GM18861 (cell line): ENCODE results near the gene SAT1.
"Not testable (repeated sequence)": the region's sequence is repeated elsewhere in the genome, so short reads cannot be mapped to it uniquely, and the experiment has no call there.

Experiments
- ATAC-seq: cut with Tn5 transposase; IDR thresholded peaks from one replicate; pipeline ENCODE4 v1.9.1; 2021; ENCODE audit not compliant: unreplicated experiment

Gene SAT1

DNA sequence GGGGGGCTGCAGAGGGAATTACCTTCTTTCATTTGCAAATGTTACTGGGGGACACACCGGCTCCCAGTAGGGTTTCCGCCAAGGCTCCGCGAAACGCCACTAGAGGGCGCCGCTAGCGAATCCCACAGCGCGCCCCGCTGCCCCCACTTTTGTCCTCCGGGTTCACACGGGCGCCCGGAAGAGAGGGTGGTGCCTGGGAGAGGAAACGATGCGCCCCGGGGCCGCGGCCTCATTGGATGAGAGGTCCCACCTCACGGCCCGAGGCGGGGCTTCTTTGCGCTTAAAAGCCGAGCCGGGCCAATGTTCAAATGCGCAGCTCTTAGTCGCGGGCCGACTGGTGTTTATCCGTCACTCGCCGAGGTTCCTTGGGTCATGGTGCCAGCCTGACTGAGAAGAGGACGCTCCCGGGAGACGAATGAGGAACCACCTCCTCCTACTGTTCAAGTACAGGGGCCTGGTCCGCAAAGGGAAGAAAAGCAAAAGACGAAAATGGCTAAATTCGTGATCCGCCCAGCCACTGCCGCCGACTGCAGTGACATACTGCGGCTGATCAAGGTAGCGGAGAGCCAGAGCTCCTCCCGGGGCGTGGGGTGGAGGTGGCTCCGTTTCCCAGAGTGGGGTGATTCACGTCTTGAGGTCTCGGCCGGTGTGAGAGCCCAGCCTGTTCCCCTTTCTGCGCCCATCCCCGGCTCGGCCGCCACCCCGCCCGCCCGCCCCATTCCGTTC lies at the start of gene SAT1:
SAT1 (plus strand) TSS at position 311 of the 726 bp plus-strand sequence; CDS start at position 490, 179 bp downstream.
- ATAC-seq: peak; percentile 58

DNA sequence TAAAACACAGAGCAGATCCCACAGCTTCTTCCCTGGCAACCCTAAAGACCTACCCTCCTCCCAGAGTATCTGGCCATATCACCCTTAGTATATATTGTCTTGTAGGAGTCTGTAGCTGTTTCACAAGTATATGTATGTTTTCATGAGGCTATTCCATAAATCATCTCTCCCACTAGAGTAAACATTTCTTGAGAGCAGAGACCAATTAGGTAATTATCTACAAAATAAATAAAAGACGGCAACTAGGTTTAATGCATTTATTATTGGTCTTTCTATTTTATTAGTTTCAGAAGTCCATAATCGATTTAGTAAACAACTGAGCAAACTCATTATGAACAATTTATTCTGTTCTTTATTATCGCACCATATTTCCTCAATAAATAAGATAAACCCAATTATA lies 46.9 kb upstream of the SAT1 start:
- ATAC-seq: no peak

DNA sequence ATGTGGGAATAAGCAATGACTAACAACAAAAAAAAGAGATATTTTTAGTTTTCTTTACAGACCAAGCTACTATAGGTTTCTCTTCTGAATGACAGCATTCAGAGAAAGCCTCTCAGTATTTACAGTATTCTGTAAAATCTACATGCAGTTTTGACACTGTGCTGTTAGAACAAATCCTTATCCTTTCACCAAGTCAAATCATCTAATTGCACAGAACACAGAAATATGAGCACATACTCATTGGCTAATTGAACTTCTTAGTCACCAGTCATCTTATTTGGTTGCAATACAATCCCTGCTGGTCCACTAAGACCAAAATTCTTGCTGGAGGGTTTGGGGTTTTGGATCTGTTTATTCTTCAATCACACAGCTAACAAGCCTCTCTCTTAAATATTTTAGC lies 45.6 kb upstream of the SAT1 start:
- ATAC-seq: no peak

DNA sequence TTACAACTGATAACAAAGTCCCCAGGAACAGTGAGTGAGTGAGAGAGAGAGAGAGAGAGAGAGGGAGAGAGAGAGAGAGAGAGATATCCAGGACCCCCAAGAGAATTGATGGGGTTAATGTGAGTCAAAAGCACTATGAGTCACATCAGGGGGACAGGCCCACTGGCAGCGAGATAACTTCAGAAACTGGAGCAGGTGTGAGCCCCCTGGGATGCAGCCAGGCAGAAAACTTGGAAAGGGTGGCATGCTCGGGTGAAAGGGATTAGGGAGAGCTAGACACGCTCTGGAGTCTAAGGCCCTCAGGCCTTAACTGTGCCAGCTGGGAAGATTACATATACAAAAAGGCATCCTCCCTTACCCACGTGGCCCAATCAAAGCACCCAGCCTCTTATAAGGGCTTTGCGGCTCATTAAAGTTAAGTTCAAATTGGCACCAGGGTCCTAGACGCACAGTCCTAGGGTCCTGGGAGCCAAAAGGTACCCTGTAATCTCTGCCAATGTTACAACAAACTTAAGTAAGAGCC lies 40.7 kb upstream of the SAT1 start:
- ATAC-seq: no peak

DNA sequence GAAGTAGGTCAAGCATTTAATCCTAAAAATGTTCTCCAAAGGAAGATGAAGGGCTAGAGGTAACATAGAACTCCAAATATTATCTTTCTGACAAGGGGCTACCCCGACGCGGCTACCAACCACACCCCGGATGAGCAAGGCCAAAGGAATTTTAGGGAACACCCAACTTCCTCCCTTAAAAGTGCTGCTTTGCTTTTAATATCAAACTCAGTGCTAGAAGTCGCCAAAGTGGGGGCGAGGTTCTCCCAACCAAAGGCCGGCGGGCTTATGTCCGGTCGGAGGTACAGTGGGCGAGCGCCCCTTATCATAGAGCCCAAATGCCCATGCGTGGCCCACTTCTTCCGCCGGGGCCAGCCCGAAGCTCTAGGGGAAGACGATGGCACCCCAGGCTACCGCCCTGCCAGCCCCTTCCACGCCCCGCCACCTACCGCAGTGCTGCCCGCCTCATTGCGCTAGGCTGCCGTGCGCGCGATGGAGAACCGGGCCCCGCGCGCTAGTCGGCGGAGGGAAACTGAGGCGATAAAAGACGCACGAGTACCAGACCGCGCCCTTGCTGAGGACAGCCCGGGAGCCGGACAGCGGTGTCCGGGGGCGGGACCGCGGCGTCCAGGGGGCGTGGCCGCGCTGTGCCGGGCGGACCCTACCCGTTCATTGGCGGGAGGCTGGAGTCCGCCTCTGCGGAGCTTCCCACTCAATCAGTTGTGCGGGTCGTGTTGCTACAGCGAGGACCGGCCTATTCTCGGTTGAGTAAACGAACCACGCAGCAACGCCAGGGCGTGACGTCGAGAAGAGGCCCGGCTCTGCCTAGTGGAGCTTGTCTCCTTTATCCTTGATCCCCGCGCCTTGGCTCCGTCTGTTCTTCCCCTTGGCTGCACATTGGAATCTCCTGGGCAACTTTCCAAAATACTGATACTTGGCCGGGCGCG lies 40.0 kb upstream of the SAT1 start, which contains the start of gene ACOT9:
ACOT9 (minus strand) TSS at position 580 of the 926 bp plus-strand sequence; CDS start at position 448, 132 bp downstream.
- peak; percentile 90 for ATAC-seq

DNA sequence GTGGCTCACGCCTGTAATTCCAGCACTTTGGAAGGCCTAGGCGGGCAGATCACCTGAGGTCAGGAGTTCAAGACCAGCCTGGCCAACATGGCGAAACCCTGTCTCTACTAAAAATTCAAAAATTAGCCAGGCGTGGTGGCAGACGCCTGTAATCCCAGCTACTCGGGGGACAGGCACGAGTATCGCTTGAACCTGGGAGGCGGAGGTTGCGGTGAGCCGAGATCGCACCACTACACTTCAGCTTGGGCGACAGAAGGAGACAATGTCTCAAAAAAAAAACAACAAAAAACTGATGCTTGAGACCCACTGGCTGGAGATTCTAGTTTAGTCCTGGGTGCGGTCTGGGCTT lies 39.4 kb upstream of the SAT1 start:
- not testable (repeated sequence) for ATAC-seq

DNA sequence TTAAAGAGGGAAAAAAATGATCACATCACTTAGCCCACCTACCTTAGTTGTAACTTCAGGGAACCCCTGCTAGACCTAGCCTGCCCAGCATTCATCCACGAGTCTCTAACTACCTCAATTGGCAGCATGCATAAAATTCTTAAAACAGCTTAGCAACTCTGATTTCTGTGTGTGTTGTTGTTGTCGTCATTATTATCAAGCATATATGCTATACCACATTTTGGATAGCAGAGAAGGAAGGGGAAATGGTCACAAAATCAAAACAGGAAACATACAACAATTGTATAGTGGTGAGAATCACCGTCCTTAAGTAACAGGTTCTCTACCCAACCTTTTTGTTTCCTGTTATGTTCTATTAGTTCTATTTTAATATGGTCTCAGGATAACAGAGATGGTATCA lies 37.2 kb upstream of the SAT1 start:
- no peak for ATAC-seq

DNA sequence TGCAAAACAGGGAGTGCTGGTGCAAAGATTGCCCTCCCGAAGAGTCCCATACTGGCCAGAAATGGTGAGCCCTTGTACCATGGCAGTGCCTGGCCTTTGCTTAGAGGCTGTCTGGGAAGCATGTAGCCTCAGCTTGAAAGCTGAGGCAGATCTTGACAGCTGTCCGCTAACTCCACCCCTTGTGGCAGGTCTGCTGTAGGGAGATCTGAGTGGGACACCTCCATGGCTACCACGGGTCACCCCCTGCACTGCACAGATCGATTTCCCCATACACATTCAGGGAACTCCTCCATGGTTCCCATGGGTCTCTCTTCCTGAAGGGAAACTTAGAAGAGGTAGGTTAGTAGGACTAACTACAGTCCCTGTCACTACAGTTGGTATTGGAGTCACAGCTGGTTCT lies 33.8 kb upstream of the SAT1 start:
- no peak for ATAC-seq

DNA sequence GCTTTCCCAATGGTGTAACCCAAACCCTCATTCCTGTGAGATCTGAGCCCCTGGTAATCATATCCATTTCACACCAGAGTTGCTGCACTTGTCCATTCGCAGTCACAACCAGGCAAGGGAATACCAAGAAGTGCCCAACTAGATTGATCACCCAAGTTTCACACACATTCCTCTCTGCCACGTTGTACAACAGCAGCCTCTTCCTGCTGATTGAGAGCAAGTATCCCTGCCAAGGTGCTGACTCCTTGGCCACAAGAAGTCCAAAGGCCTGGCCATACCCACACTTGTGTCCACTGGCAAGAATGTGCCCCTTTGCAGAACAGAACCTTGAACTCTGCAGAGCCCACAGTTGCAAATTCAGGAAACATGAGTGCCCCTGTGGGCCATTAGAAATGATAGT lies 33.4 kb upstream of the SAT1 start:
- no peak for ATAC-seq

DNA sequence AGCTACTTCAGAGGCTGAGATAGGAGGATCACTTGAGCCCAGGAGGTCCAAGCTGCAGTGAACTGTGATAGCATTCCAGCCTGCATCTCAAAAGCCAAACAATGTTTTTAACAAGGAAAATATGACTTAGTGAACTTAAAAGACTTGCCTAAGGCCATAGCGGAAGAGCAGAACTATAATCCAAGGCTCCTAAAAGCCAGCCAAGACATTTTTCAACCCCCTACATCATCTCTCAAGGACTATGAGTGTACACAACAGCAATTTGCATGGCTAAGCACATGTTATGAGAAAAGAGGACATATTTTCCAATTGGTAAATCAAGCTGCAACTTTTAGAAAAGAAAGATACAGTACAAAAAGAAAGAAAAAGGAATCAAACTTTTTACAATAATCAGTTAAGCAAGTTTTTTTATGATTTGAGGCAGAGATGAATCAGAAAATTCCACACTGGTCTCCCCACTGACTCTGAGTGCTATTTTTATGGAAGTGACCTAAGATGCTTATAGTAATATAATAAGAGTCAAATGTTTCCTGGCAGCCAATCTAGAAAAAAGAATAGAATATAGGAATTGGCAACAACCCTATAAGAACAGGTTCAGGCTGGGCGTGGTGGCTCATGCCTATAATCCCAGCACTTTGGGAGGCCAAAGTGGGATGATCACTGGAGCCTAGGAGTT lies 30.1 kb upstream of the SAT1 start:
- ATAC-seq: no peak

DNA sequence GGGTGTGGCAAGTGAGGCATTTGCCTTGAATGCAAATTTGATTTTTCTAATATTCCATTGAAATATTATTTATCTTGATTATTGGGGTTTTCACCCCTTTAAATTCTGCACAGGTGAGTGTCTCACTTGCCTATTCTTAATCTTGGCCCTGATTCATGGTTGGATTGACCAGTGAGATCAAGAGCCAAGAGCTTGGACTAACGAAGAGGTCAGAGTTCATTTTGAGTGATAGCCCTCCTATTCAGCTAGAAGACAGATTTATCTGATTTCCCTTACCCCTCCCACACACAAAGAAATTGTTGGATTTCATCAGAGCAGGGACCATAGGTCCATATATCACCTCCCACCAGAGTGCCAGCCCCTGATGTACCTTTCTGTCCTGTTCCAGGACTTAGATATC lies 28.3 kb upstream of the SAT1 start:
- no peak for ATAC-seq

DNA sequence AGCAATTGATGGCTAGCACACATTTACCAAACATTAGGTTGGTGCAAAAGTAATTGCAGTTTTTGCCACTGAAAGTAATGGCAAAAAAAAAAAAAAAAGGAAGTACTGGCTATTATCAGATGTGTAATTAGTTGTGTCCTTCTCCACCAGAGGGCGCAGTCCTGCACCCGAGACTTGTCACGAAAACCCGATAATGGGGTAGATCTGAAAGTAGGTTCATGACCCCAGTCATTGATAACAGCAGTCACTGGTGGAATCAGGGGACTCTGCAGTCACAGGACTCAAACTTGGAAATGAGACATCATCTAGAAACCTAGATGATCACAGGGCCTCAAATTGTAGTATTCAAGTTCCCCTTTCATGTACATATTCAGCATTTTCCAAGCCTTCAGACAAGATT lies 26.8 kb upstream of the SAT1 start:
- ATAC-seq: peak; percentile 90

DNA sequence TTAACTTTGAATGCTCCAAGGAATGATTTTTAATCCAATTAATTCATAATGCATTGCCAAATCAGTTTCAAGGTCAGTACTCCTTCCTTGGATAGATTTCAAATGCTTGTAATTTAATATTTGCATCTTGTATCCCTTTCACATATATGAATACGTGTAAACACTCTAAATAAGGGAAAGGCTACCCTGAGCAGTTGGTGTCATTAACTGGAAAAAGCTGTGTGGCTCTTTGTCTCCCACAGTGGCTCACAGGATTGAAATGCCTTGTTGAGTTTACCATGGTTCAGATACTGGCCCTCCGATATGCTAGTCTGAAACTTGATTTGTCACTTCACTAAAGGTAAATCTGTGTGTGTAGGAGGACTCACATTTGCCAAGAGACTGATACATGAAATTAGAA lies 23.2 kb upstream of the SAT1 start:
- ATAC-seq: no peak

DNA sequence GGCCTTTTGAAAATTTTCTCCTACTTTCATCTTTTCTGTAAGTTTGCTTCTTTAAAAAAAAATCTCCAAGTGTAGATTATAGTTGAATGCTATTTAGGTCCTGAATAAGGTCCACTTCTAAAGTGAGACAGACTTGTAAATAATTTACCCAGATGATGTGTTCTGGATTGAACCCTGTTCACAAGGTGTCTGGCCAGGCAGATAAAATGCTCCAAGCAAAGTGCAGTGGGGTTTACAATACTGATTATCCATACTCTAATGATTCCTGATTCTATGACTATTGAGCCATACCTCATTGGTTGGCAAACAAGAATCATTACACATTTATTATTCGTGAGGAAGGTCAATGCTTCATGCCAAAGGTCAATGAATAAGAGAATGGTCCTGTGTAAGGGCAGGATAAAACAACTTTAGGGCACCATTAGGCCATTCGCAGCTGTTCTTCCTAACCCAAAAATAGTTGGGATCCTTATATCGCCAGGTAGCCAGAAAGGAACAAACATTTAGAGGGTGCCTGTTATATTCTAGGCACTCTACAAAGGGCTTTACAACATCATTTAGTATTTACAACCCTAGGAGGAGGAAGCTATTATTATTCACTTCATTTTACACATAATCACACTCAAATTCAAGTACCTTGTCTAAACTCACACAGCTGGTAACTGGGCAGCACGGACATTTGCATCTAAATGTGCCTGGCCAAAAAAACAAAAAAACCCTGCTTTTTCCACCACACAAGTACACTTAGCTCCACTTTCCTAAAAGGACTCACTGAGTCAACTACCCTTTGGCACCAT lies 18.6 kb upstream of the SAT1 start:
- no peak for ATAC-seq

DNA sequence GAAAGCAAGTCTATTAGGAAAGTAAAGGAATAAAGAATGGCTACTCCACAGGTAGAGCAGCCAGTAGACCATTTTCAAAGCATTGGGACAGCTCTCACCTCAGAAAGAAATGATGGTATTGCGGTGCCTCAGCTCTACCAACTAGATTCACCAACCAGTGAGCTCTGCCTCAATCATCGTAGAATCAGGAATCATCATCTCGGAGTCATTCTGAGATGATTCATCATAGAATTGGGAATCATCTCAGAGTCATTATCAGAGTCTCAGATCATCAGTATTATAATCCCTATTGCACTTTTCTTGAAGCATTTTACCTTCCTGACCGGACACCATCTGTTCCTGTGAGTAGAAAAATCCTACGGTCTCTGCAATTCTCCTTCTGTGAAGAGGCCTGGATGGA lies 17.5 kb upstream of the SAT1 start:
- no peak for ATAC-seq

DNA sequence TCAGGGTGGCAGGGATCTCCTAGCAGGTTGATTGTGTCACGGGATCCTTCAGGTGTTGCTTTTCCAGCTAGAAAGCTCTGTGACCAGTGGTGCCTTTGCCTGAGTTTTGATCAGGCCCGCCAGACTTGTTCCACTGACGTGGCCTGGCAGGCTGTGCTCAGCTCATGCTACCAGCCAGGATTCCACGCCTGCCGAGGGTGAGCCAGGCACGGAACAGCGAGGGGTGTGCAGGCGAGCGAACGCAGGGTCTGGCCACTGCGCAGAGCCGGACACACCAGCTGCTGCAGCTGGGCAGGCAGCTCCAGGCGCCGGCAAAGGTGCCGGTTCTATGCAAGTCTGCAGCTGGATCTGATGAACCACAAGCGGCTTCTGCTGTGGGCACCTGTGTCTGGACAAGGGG lies 17.1 kb upstream of the SAT1 start:
- no peak for ATAC-seq

DNA sequence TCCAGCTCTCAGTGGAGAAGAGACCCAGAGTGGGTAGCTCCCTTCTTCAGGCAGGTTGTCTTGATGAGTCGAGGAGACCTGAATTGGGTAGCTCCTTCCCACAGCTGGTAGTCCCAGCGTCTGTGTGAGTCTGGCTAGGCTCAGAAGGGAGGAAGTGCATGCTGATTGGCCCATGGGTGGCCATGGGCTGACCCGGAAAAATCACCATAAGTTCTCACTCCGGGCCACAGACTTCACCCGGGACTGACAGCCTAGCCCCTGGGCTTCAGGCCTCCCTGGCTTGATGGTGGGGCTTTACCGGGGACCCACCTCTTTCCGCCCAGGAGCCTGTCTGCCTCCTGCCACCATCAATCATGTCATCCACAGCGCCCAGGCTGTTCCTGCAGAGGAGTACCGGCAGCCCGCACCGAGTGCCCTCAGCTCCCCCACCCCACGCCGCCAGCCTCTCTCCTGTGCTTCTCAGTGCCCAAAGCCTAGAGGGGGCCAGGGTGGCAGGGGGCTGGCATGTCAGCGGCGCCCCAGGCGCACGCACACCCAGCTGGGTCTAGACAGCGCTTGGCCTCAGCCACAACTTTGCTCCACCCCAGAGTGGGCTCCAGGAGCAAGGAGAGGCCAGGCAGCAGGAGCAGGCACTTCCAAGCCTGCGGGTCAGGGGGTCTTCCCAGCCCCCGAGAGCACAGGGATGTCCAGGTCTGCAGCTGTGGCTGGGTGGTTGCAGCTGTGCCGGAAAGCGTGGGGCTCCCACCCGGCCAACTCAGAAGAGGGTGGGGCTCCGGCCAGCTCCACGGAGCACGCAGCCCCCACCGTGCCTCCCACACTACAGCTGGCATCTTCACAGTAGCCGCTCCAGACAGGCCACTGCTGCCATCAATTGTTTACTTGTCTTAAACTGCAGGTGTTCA lies 16.1 kb upstream of the SAT1 start:
- no peak for ATAC-seq

DNA sequence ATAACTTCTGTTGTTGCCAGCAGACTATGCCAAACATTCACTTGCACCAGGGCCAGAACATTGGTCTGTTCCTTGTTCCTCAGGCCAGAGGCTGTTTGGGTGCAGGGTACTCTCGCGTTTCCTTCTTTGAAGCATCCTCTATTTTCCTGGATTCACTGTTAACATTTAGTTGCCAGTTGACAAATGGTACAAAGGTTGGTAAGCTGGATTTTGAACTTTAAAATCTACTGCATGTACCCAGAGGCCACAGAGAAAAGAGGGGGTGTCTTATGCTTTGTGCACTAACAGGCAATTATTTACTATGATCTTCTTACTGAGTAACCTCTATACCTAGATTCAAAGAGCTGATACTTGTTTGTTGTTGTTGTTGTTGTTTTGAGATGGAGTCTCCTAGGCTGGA lies 12.8 kb upstream of the SAT1 start:
- no peak for ATAC-seq

DNA sequence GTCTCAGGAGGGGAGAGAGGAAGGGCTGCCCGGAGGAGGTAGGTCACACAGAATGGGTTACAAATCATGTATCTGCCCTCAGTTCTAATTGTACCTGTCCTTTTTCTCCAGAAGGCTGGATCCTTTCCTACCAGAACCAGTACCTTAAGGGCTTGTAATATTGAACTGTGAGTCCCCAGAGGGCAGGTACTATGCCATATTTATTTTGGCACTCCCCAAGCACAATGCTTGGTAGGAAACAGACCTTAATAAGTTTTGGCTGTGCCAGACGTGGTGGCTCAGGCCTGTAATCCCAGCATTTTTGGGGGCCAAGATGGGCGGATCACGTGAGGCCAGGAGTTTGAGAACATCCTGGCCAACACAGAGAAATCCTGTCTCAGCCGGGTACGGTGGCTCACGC lies 11.9 kb upstream of the SAT1 start:
- ATAC-seq: not testable (repeated sequence)
